Measurements from ENCODE around the gene SNTB2. TPM values are rescaled to one million over a fixed set of nuclear protein-coding genes. Genes with fewer than 3 reads are reported as not detected.

Gene SNTB2
- total RNA-seq, 4 donors from 2014 or later, result 35.8 to 81.6 (median 57.8) TPM

DNA sequence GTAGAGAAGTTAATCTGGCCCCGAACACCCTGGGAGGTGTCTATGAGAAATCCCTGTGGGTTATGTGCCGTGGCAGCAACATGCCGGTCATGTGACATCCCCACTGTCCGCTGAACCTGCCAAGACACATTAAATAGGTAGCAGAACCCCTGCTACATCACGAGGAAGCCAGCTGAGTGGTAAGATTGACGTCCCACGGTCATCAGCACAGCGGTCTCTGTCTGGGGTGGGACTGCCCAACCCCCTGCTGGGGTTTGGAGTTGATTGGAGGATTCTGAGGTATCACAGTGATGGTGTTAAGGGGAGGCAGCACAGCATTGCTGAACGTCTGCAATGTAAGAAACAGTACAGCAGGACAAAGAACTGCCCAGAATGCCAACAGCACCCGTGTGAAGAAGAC is 162.6 kb downstream of the SNTB2 start:
- Histone ChIP-seq H3K4me3 (no peak overlapping the region), H3K4me1 (no peaks in the 10 kb centered on the region), H3K9me3 (no peaks in the 10 kb centered on the region), H3K27ac (no peak overlapping the region), H3K27me3 (no peaks in the 10 kb centered on the region), H3K36me3 (peaks cover 24% of the 10 kb centered on the region)
- DNase-seq (ENCODE audit: low spot score in 2 of 2), result peak in 1 of 2 donors; percentile 28
- TF ChIP-seq POLR2AphosphoS5 (IDR thresholded peaks at IDR 0.05), result no peak
- TF ChIP-seq POLR2A (IDR thresholded peaks at IDR 0.05), result no peak
- TF ChIP-seq EP300 (IDR thresholded peaks at IDR 0.05), result no peak
- TF ChIP-seq, protein P1, sequence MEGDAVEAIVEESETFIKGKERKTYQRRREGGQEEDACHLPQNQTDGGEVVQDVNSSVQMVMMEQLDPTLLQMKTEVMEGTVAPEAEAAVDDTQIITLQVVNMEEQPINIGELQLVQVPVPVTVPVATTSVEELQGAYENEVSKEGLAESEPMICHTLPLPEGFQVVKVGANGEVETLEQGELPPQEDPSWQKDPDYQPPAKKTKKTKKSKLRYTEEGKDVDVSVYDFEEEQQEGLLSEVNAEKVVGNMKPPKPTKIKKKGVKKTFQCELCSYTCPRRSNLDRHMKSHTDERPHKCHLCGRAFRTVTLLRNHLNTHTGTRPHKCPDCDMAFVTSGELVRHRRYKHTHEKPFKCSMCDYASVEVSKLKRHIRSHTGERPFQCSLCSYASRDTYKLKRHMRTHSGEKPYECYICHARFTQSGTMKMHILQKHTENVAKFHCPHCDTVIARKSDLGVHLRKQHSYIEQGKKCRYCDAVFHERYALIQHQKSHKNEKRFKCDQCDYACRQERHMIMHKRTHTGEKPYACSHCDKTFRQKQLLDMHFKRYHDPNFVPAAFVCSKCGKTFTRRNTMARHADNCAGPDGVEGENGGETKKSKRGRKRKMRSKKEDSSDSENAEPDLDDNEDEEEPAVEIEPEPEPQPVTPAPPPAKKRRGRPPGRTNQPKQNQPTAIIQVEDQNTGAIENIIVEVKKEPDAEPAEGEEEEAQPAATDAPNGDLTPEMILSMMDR (IDR thresholded peaks at IDR 0.05), result no peak
- 85% methylated on average over 9 of the region's 10 CpGs for WGBS

DNA sequence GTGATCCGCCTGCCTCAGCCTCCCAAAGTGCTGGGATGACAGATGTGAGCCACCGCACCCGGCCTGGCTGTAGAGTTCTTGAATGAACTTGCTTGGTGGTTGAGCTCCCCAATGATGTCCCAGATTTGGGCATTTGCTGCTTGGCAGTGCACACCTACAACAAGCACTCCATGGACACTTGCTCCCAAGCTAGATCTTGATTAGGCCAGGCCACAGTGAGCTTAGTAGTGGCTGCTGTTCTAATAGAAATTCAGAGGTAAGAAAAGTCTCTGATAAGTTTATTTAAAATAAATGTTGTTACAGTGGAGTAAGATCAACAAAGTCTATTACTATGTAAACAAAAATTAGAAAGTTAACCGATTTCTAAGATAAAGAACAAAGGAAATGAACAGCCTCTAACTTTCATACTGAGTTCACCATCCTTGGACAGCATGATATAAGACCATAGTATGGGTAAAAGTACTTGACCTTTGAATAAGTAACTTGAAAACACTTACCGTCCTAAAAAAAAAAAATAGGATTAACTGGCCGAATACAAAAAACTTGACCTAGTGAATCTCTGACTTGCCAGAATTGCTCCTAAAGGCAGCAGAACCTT is 163.7 kb downstream of the SNTB2 start:
- 83% methylated on average over 6 of the region's 6 CpGs for WGBS
- no peak for DNase-seq (ENCODE audit: low spot score in 2 of 2)
- Histone ChIP-seq H3K36me3 (peaks cover 32% of the 10 kb centered on the region), H3K4me1 (no peaks in the 10 kb centered on the region), H3K9me3 (no peaks in the 10 kb centered on the region), H3K27me3 (no peaks in the 10 kb centered on the region), H3K27ac (no peak overlapping the region), H3K4me3 (no peak overlapping the region)
- TF ChIP-seq, protein P1 (IDR thresholded peaks at IDR 0.05), result no peak
- TF ChIP-seq POLR2AphosphoS5 (IDR thresholded peaks at IDR 0.05) (no peak), EP300 (IDR thresholded peaks at IDR 0.05) (no peak), POLR2A (IDR thresholded peaks at IDR 0.05) (no peak)

DNA sequence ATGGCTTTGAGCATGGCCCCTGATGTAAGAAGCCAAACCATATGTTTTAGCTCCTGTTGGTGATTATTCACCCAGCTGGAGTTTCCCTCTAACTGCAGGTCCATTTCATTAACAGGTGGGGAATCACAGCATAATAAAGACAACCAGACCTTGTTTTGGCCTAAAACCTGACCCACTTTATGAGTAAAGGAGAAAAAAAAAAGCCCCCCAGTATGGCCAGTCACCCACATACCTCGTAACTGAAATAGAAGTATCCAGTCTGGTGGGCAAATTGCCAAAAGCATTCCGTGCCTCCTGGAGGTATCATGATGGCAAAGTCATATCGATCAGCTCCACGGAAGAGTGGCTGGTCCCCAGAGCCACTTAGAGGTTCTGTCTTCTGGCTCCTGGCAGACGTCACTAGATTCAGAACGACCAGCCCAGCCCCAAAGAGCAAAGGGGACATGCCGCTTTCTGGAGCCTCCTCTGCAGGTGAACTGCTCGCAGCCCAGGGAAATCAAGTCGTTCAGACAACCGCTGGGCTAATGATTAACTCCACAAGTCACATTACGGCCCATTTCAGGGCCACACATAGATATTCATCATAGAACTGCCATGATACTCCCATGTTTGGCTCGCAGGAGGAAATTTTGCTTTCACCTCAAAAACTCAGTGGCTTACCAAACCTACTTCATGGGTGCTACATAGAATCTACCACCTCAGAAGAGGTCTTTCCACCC is 164.5 kb downstream of the SNTB2 start, which contains the start of gene TMED6:
TMED6 (minus strand) TSS at position 478 of the 719 bp plus-strand sequence; CDS start at position 445, 33 bp downstream.
- Histone ChIP-seq H3K4me1 (no peaks in the 10 kb centered on the region), H3K4me3 (no peak within 1 kb of the TSS), H3K9me3 (no peaks in the 10 kb centered on the region), H3K27ac (no peak within 1 kb of the TSS), H3K27me3 (no peaks in the 10 kb centered on the region), H3K36me3 (peaks cover 41% of the 10 kb centered on the region)
- TF ChIP-seq EP300 (IDR thresholded peaks at IDR 0.05) (no peak), POLR2AphosphoS5 (IDR thresholded peaks at IDR 0.05) (no peak), POLR2A (IDR thresholded peaks at IDR 0.05) (no peak)
- TF ChIP-seq, protein P1 (IDR thresholded peaks at IDR 0.05), result no peak
- 89% methylated on average over 8 of the region's 12 CpGs for WGBS
- DNase-seq (ENCODE audit: low spot score in 2 of 2), result no peak

Other genes starting within 250 kb of the SNTB2 start
- 10 to 100 TPM in 1 of 4 donors, 1 to 10 TPM in 3; 4.4 to 11.3 (median 7.1) TPM for gene HAS3, start 81.5 kb upstream of the SNTB2 start, total RNA-seq
- gene CHTF8, start 54.6 kb upstream of the SNTB2 start, total RNA-seq, result 100 to 1,000 TPM in 1 of 4 donors, 10 to 100 TPM in 3; 76.9 to 128 (median 90.0) TPM
- gene UTP4, start 54.5 kb upstream of the SNTB2 start, total RNA-seq, result 10 to 100 TPM; 25.1 to 41.7 (median 34.8) TPM
- 10 to 100 TPM; 32.5 to 46.6 (median 37.6) TPM for gene VPS4A, start 124.2 kb downstream of the SNTB2 start, total RNA-seq
- gene PDF, start 143.4 kb downstream of the SNTB2 start, total RNA-seq, result 10 to 100 TPM; 12.2 to 25.4 (median 21.2) TPM
- 10 to 100 TPM; 45.3 to 70.4 (median 57.0) TPM for gene COG8, start 152.4 kb downstream of the SNTB2 start, total RNA-seq
- gene NIP7, start 152.6 kb downstream of the SNTB2 start, total RNA-seq, result 10 to 100 TPM in 3 of 4 donors, 1 to 10 TPM in 1; 9.8 to 24.0 (median 19.7) TPM
- gene TMED6, start 164.6 kb downstream of the SNTB2 start, total RNA-seq, result 1 to 10 TPM in 1 of 4 donors, under 1 TPM in 1, not detected in 2; 0.98 to 1.5 TPM
- 10 to 100 TPM; 16.9 to 25.4 (median 19.3) TPM for gene TERF2, start 198.8 kb downstream of the SNTB2 start, total RNA-seq
- 10 to 100 TPM; 33.2 to 69.1 (median 50.1) TPM for gene CYB5B, start 237.5 kb downstream of the SNTB2 start, total RNA-seq